ENCODE results near the gene ATF6.
"Not testable (repeated sequence)": the region's sequence is repeated elsewhere in the genome, so short reads cannot be mapped to it uniquely, and the experiment has no call there.

Gene ATF6

DNA sequence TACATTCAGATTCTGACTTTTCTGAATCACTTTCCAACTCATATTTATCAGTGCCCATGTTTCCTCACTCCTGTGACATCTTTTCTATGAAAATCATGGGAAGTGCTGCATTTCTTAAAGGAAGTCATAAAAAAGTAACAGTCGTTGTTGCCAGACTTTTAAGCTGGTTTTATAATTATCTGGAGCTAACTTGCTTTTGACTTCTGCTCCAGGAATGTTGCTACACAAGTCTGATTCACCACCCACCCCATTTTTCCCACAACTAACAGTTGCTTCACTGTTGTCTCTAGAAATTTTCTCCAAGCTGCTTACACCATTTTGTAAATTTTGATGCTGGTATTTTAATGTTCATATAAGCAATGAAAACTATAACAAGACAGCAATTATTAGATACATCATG is 32.6 kb upstream of the ATF6 start:
- no peak for DNase-seq

DNA sequence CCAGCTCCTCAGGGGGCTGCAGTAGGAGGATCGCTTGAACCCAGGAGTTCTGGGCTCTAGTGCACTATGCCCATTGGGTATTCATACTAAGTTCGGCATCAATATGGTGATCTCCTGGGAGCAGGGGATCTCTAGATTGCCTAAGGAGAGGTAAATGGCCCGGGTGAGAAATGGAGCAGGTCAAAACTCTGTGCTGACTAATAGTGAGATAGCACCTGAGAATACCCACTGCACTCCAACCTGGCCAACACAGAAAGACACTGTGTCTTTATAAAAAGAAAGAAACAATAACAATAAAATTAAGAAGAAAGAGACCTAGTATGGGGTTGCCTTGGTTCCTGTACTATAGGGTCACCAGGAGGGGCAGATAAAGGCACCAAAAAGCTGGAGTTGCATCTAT is 30.3 kb upstream of the ATF6 start:
- DNase-seq, result no peak

DNA sequence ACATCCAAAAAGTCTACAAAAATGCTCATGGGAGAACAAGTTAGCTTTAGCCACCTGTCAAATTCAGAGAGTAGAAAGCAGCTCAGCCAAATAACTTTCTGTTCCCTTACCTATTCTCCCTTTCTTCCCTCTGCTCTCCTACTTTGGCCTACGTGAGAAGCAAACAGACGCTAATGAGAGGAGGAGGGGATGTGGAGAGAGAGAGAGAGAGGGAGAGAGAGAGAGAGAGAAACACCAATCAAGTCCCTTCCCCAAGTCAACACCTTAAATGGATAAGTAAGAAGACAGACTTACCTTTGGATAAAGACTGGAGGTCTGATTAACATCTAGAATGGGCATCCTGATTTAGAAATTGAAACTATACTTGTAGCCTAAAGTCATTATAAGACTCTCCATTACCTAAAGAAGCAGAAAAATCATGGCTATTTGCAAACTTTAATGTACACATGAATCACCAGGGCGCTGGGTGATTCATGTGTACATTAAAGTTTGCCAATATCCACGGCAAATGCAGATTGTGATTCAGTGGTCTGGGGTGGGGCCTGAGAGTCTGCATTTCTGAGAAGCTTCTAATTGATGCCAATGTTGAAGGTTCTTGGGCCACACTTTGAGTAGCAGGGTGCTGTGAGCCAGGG is 29.7 kb upstream of the ATF6 start:
- no peak for DNase-seq

DNA sequence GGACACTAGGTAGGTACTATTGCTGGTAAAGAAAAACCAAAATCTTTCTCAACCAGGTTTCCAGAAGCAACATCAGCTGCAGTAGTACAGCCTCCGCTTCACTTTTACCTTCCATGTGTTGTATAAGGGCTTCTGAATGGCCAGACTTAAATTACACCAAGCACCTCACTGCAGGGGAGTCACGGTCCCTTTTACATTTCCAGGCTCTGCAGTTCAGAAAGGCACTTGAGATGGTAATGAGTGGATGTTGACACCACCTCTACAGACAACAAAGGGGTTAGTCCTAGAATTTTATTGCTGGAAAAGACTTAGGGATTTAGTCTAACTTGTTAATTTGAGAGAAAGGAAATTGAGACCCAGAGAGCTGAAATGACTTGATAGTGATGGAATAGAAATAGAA is 28.5 kb upstream of the ATF6 start:
- DNase-seq, result no peak

DNA sequence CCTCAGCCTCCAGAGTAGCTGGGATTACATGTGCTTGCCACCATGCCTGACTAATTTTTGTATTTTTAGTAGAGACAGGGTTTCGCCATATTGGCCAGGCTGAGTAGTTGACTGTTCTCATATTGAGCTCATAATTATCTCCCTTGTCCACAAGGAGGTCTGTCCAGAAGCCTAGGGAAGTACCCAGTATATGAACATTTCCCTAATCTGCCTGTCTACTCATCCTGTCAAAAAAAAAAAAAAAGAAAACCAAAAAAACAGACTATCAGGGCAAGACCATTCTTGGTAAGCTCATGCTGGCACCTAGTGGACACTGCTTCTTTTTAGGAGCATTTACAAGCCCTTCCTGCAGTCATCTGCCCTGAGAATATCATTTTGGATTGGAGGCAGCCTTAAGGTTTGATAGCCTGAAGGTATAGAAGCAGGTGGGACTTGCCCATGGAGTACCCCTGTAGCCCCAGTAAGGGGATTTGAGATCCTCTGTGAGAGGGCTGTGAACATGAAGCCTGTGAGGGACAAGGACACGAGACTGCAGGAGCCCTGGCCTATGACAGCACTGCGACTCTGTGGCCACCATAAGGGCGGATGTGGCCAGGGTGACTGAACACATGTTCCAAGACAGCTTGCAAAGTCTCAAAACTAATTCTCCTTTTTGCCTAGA is 27.4 kb upstream of the ATF6 start:
- DNase-seq, result peak in 2 of 4 experiments; percentile 6 to 19

DNA sequence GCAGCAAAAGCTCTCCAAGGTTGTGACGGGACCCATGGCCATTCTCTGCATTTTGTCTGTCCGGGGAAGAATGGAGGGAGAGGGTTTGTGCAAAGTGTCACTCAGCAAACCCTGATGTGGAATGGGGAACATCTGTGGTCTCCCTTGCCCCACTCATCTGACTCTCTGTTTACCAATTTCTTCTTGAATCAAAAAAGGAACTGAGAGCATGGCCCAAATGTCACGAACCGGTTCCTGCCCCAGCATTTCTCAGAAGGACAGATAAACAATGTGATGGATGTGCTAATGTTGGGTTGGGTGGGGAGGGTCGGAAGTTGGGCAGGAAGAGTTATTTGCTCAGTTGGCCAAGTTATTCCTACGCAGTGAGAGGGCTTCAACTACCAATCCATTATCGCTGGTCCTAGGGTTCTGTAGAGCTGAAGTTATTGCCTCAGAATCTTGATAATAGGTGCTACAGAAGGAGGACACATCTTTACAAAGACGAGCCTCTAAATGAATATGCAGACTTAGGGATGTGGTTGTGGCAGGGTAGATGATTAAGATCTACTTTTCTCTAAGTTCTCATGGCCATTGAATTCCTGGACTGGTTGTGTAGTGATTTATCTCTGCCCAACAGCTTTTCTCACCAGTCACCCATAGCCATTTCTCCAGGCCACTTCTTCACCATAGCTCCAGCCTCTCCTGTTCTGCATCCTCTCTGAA is 26.1 kb upstream of the ATF6 start:
- DNase-seq, result no peak

DNA sequence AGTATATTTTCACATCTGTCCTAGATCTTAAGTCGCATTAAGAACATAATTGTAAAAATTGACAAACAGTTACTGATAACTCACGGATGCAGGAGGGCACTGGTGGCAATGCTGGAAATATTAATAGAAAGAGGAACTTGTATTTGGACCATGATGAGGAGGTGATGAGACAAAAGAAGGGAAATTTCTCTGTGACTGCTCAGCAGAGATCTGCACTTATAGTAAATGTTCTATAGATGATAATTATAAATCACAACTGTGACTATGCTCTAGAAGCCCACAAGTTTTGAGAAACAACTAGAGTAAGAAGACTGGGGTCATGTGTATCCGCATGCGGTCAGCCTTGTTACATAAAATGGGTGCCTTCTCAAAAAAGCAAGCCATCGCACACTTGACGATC is 25.2 kb upstream of the ATF6 start:
- no peak for DNase-seq

DNA sequence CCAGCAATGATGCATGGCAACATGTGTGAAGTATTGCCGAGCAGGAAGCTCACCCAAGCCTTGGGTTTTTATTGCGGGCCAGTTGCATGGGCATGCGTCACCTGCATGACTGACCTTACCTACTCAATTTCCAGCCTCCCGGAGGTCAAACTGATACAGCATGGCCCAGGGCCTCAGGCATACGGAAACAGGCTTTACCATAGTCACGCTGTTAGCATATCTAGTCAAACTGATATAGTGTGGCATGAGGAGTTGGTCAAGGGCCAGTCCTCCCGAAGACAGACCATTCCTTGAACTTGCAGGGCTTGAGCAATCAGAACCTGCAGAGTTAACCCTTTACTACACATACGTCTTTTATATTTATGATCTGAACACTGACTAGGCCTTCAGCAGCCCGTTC is 22.9 kb upstream of the ATF6 start:
- DNase-seq, result no peak

DNA sequence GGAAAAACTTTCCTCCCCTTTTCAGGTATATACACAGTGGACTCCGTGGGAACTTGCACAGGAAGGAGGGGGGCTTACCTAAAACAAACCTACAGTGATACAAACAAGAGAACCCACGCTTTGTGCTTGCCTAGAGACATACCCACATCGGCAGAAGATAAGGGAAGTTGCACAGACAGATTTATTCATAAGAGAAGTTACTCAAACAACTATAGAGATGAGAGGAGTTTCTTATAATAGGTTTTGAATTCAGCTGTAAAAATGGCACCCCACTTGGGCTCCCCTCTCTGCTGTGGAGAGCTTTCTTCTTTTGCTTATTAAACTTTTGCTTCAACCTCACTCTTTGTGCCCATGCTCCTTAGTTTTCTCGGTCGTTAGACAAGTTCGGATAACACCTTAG is 18.3 kb upstream of the ATF6 start:
- no peak for DNase-seq

DNA sequence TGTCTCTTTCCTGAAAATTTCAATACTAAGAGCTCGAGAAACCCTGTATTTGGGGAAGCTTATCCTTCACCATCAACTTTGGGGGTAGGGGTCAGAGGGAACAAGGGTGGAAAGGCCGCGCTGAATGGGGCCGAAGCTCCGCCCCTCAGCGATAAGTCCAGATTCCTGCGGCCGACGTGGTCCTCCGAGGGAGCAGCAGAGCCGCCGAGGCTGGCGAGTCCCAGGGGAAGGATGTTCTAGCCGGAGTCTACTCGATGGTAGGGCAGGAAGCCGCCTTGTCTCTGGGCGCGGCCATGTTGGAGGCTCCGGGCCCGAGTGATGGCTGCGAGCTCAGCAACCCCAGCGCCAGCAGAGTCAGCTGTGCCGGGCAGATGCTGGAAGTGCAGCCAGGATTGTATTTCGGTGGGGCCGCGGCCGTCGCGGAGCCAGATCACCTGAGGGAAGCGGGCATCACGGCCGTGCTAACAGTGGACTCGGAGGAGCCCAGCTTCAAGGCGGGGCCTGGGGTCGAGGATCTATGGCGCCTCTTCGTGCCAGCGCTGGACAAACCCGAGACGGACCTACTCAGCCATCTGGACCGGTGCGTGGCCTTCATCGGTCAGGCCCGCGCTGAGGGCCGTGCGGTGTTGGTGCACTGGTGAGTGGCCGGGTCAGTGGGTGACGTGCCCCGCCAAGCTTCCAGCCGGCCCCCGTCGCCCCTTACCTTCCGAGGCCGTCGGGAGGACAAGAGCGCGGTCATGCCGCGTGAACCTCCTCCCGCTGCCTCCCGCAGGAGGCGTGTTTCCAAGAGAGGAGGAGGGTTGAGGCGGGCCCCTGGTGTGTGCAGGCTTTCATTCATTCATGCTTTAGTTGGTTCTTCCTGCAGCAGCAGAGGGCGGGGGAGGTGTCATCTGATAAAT is 16.4 kb upstream of the ATF6 start, which contains the start of gene DUSP12:
Gene DUSP12, plus strand, starts transcription at position 278 of the 899 bp plus-strand sequence. Its CDS starts 16 bp downstream, at position 294.
- DNase-seq, result peak; percentile 72 to 75 (median 73)

DNA sequence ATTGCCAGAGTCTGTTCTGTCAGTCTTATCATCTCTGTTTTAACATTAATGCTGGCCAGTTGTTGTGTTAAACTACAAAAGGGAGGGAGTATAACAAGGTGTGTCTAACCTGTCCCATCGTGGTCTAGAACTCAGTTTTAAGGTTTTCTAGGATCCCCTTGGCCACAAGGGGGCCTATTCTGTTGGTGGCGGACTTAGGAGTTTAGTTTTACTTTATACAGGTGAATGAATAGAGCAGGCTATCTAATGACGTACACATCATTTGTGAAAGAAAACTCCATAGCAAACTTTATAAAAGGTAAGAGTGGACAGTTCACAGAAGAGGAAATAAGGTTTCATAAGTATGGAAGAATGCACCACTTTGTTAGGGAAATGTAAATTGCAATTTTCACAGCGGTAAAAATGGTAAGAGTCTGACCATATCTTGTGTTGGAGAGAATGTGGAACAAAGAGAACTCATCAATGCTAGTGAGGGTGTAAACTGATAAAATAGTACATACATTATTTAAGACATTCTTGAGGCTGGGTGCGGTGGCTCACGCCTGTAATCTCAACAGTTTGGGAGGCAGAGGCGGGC is 2.5 kb upstream of the ATF6 start:
- DNase-seq, result peak in 2 of 4 experiments; percentile 14 to 22

DNA sequence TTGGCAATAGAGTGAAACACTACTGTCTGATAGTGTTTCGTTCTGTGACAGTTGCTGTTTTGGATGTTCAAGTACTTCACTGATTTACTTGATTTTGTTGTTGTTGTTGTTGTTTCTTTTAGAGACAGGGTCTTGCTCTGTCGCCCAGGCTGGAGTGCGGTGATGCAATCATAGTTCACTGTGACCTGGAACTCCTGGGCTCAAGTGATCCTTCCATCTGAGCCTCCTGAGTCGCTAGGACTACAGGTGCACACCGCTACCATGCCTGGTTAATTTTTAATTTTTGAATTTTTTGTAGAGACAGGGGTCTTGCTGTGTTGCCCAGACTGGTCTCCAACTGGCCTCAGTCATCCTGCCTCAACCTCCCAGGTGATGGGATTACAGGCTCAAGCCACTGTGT is 2.3 kb downstream of the ATF6 start:
- no peak for DNase-seq

DNA sequence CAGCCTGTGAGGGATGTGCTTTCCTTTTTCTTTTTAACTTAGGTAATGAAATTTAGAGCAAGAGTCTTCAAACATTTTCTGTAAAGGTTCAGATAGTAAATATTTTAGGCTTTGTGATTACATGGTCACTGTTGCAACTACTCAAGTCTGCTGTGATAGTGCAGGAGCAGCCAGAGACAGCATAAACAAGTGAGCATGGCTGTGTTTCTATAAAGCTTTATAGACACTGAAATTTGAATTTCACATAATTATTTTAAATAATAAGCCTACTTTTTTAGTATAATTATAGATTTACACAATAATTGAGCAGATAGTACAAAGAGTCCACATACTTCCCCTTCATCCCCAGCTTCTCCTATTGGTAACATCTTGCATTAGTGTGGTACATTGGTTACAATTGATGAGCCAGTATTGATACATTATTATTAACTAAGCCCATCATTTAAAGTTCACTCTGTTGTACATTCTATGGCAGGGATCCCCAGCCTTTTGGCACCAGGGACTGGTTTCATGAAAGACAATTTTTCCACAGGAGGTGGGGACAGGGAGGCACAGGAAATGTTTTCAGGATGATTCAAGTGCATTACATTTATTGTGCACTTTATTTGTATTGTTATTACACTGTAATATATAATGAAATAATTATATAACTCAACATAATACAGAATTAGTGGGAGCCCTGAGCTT is 3.0 kb downstream of the ATF6 start:
- no peak for DNase-seq

DNA sequence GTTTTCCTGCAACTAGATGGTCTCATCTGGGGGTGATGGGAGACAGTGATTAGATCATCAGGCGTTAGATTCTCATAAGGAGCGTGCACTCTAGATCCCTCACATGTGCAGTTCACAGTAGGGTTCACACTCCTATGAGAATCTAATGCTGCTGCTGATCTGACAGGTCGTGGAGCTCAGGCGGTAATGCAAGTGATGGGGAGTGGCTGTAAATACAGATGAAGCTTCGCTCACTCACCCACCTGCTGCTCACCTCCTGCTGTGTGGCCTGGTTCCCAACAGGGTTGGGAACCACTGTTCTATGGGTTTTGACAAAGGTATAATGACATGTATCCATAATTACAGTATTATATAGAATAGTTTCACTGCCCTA is 3.5 kb downstream of the ATF6 start:
- not testable (repeated sequence) for DNase-seq

DNA sequence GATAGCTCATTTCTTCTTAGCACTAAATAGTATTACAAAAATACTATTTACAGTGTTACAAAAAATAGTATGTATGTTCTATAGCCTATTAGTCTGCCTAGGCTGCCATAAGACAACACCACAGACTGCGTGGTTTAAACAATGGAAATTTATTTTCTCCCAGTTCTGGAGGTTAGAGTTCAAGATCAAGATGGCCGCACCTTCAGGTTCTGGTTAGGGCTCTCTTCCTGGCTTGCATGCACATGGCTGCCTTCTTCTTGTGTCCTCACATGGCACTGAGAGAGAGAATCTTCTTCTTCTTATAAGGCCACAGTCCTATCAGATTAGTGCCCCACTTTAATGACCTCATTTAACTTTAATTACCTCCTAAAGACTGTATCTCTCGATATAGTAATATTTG is 4.1 kb downstream of the ATF6 start:
- DNase-seq, result no peak

DNA sequence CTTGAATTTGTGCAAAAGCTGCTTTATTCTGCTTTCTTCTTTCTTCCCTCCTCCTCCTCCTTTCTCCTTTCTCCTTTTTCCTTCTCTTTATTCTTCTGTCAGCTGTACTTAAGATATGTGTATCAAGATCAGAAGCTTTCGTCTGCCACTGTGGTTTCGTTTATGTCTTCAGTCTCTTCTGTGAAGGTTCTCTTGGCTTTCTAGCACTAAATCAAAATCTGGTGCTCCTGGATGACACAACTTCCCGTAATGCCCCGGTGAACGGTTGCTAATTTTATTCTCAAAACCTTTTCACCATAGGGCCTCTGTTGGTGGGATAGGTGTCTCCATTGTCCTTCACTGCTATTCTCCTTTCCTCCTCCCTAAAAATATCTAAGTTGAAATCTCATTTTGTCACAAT is 5.0 kb downstream of the ATF6 start:
- DNase-seq, result no peak

DNA sequence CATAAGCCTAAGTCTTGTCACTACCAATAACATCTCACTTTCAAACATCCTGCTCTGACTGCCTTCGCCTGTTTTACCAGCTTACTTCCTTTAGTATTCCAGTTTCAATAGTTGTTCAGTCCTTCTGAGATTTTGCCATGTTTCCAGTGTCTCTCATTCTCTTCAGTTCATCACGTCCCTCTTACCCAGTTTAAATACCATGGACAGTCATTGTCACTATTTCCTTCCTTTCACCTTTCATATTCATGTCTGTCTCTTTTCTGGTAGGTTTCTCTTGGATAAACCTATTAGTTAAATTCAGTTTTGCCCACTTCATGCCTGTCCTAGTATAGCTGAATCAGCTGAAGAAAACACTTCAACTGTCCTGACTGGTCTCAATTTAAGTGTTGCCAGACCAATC is 5.9 kb downstream of the ATF6 start:
- DNase-seq, result no peak

DNA sequence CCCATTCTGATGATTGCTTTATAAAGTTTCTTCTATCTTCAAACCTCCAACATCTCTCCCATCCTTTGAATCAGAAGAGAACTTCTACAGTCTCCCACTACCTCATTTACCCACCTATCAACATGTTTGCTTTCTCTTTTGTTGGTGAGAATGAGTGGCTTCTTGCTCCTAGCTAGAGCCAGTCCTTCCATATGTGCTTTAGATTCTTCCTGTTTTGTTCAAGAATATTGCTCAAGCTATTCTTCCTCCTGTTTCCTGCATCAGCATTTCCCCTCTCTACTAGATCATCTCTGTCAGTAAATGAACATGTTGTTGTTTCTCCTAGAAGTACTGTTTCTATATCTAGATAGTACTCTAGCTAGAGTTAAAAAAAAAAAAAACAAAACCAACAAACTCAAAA is 6.3 kb downstream of the ATF6 start:
- no peak for DNase-seq

DNA sequence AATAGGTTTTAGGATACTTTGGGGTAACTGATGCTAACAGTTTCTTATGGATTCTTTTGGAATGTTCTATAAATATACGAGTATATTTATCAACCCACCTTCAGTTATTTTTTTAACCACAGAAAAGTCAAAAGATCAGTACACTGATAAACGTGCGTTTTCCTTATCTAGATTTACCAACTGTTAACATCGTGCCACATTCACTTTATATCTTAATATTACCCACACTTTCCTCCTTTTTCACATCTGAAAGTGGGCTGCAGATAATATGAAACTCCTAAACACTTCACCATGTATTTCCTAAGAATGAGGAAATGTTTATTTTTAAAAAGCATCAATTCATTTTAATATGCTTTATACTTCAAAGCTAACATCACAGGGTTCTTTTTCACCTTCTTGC is 7.7 kb downstream of the ATF6 start:
- no peak for DNase-seq

DNA sequence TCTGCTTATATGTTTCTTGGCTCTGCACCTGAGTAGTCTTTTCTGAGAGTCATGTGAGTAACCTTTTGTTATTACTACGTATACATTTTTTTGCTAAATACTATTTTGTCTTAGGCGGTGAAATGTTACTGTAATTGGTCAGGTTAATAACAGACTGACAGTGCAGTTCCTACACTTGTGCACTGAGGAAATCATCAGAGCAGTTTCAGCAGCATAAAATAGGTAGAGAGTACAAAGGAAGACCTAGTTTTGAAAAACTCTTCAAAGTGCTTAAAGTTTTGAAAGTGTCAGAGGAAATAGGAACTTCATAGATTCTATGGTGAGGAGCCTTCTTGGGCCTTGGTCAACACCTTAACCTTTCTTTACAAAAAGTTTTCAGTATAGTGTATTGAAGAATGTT is 11.1 kb downstream of the ATF6 start:
- no peak for DNase-seq

DNA sequence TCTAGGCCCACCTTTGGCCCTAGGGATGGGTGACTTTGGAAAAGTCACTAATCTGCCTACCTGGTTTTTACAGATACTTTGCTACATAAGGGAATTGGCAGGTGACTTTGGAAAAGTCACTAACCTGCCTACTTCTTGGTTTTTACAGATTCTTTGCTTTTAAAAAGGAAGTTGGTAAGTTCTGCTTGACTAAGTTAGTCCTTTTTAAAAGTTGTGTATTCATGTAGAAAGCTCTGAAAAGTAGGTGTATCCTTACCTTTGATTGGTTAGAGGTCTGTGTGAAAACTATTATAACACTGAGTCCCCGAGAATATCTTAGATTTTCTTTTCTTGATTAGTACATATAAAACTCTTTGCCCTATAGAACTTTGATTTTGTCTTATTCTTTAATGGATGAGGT is 12.4 kb downstream of the ATF6 start:
- no peak for DNase-seq

DNA sequence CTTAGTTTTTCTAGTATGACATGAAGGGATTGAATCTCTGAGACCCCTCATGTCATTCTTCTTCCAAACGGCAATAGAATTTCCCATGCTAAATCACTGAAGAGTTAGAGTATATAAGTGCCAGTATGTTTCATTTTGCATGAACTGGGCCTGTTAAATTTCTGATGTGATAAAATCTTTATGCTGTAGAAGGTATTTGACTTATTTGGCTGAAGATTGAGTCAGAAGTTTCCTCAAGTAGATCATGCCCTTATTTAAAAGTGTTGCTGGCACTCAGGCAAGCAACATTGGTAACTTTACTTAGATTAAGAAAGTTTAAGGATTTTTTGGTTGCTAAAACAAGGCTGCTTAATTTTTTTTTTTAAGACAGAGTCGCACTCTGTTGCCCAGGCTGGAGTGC is 13.3 kb downstream of the ATF6 start:
- no peak for DNase-seq

Data from activated naive CD4-positive, alpha-beta T cell (primary cell).